ENCODE results near the gene ZNF81. TPM values are rescaled to one million over a fixed set of nuclear protein-coding genes. Genes with fewer than 3 reads are reported as not detected.
"Not testable (repeated sequence)": the region's sequence is repeated elsewhere in the genome, so short reads cannot be mapped to it uniquely, and the experiment has no call there.

Gene ZNF81
- total RNA-seq, 1 experiment from 2014 or later: 4.8 TPM

DNA sequence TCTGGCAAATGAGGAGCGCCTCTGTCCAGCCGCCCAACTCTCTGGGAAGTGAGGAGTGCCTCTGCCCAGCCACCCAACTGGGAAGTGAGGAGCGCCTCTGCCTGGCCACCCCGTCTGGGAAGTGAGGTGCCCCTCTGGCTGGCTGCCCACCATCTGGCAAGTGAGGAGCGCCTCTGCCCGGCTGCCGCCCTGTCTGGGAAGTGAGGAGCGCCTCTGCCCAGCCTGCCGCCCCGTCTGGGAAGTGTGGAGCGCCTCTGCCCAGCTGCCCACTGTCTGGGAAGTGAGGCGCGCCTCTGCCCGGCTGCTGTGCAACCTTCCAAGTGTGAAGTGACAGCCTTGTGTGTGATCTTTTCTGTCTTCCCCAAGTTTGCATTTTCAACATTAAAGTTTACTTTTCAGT, 128.8 kb downstream of the ZNF81 start:
- RAD21 ChIA-PET (ENCODE audit: low non-redundant PET in 1 of 2, low total read pairs in 2 of 2, uncharacterized antibody in 2 of 2, unreplicated experiment in 2 of 2); H4K20me1 ChIP-seq (ENCODE audit: insufficient read depth); intact Hi-C loops (cut with micrococcal nuclease); H3K9me2 ChIP-seq (ENCODE audit: insufficient read depth); H3K4me2 ChIP-seq (ENCODE audit: low read length); H3K27ac ChIP-seq (ENCODE audit: low read depth, low read length); H3K36me3 ChIP-seq (ENCODE audit: control insufficient read depth in 1 of 2, insufficient read depth in 2 of 2, low read length in 2 of 2); POLR2A ChIA-PET; DNase-seq (ENCODE audit: low read depth, low spot score); BruUV-seq (replicated peaks); H2AFZ ChIP-seq (ENCODE audit: low read depth, low read length, poor library complexity, severe bottlenecking); H3K79me2 ChIP-seq (ENCODE audit: insufficient read depth, low read length); H3K9ac ChIP-seq (ENCODE audit: low read length); H3K4me3 ChIP-seq (replicated peaks in 1 of 2; ENCODE audit: low read depth in 1 of 2, low read length in 2 of 2); CTCF ChIA-PET; H3K27me3 ChIP-seq (ENCODE audit: insufficient read depth, low read length); ATAC-seq; H3K4me1 ChIP-seq (ENCODE audit: control insufficient read depth in 1 of 2, insufficient read depth in 2 of 2, low read length in 2 of 2); H3K9me3 ChIP-seq (ENCODE audit: control insufficient read depth in 1 of 2, insufficient read depth in 1 of 2, low read depth in 1 of 2, low read length in 2 of 2): not testable (repeated sequence)

Other genes starting within 250 kb of the ZNF81 start
- gene SYN1, start 217.0 kb upstream of the ZNF81 start, total RNA-seq (2021; ENCODE audit: unreplicated experiment): 0.86 TPM
- 1.3 TPM for gene CFP, start 207.0 kb upstream of the ZNF81 start, total RNA-seq (2021; ENCODE audit: unreplicated experiment)
- gene ELK1, start 186.3 kb upstream of the ZNF81 start, total RNA-seq (2021; ENCODE audit: unreplicated experiment): 57.0 TPM
- 106 TPM for gene UXT, start 177.7 kb upstream of the ZNF81 start, total RNA-seq (2021; ENCODE audit: unreplicated experiment)
- gene ZNF182, start 167.1 kb downstream of the ZNF81 start, total RNA-seq (2021; ENCODE audit: unreplicated experiment): 5.1 TPM
- gene SPACA5, start 170.1 kb downstream of the ZNF81 start, total RNA-seq (2021; ENCODE audit: unreplicated experiment): not detected
- not detected for gene ZNF630, start 234.7 kb downstream of the ZNF81 start, total RNA-seq (2021; ENCODE audit: unreplicated experiment)

Data from HCT116 (cell line).